Measurements from ENCODE around the gene PDZD7.
"Not testable (repeated sequence)": the region's sequence is repeated elsewhere in the genome, so short reads cannot be mapped to it uniquely, and the experiment has no call there.

PDZD7 gene

GRCh38 chr10:100986623-100986951 lies 44.3 kb downstream of the PDZD7 start:
- DNase-seq = no peak

- DNase-seq = no peak
Observed at GRCh38 chr10:100985336-100985735, 45.6 kb downstream of the PDZD7 start.

DNA sequence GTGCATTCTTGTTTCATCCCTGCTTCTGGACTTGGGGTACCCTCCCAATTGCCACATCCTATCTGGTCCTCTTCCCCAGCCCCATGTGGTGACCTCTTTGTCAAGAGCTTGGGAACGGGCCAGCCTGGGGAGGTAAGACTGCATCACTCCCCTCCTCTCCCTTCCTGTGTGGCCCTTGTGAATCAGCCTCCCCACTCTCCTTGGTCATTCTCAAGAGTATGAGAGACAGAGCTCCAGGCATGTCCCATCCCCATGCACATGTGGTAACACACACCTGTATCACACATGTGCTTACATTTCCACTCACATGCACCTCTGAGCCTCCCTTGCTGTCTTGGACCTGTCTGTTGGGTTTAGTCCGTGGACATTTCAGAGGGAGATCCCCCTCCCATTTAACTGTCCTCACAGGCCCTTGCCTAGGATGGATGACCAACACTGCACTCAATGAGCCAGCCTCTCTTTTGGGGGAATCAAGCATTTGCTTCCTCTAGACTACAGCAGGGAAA lies 46.2 kb downstream of the PDZD7 start:
- no peak for DNase-seq

DNA sequence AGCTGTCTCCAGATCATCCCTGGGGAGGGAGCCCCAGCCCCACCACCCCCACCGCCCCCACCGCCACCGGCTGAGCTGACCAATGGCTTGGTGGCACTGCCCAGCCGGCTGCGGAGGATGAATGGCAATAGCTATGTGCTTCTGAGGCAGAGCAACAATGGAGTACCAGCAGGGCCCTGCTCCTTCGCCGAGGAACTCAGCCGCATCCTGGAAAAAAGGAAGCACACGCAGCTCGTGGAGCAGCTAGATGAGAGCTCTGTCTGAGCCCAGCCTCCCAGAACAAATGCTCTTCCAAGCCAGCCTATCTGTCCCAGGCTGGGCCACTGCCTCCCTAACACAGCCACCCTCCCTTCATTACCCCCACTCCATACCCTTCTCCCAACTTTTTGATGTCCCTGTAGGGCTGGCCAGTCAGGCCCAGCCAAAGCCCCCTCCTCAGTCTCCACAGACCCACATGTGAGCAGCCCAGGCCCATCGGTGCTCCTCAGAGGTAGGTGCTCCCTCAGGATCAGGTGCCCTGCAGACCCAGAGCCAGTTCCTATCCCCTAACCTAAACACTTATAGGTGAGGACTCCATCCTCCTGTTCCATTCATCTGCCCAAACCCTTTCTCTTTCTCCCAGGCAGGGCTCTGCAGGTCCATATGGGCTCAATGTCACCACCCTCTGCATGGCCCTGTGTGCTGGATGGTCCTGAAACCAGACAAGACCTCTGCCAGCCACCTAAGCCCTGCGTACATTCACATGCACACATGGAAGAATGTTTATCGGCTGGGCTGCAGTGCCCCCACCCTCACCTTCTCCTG lies 46.9 kb downstream of the PDZD7 start:
- no peak for DNase-seq

DNA sequence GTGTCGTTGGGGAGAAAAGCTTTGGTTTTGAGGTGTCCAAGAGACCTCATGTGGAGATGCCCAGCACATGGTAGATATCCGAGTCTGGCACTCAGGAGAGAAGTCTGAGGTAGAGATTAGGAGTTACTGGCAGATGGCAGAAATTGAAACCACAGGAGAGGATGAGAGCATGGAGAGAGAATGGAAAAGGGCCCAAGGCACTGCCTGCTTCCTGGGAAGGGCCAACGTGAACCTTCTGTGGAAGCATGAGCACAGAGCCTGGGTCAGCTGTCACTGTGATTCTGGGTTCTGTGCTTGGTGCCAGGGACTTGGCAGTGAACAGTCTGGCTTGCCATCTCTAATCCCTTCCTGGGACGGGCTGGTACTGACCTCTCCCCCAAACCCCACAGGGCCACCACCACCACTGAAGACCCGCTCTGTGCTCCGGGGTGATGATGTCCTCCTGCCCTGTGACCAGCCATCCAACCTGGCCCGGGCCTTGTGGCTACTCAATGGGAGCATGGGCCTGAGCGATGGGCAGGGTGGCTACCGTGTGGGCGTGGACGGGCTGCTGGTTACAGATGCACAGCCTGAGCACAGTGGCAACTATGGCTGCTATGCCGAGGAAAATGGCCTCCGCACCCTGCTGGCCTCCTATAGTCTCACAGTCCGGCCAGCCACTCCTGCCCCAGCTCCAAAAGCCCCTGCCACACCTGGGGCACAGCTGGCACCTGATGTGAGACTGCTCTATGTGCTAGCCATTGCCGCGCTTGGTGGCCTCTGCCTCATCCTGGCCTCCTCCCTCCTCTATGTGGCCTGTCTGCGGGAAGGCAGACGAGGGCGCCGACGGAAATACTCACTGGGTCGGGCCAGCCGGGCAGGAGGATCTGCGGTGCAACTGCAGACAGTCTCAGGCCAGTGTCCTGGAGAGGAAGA lies 47.8 kb downstream of the PDZD7 start:
- DNase-seq = no peak

DNA sequence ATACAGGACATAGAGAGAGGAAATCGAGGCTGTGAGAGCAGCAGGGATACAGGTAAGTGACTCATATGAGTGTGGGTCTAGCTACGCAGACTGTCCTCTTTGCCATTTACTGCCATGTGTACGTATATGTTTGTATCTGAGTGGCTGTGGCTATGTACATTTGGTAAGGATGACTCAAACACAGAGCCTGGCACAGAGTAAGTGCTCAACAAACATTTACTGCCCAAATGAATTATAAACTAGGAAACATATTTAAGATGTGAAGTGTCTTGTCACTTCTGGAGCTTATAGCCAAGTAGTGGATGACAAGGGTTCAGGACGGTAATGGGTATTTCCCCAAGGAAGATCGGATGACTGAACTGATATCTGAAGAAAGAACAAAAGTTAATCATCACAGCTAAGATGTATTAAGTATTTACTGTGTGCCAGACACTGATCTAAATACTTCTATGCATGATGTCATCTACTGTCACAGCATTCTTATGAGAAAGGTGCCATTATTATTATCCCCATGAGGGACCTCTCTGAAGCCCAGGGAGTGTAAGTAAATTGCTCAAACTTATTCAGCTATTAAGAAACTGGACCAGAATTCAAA lies 49.7 kb downstream of the PDZD7 start:
- DNase-seq = no peak

DNA sequence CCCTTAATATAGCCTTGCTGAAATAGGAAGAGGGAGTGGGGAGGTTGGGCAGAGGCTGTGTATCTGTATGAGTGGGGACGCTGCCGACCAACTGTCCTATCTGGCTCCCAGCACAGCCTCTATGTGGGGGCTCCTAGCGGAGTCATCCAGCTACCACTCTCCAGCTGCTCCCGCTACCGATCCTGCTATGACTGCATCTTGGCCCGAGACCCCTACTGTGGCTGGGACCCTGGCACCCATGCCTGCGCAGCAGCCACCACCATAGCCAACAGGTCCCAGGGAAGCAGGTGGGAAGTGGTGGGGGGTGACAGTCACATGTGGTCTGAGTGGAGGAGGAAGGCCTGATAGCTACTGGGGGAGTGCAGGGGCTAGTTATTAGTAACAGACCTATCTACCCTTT lies 50.2 kb downstream of the PDZD7 start:
- DNase-seq = no peak

- DNase-seq = no peak
Observed at GRCh38 chr10:100980311-100980710, 50.6 kb downstream of the PDZD7 start.

- DNase-seq = no peak
Observed at GRCh38 chr10:100979791-100980272, 51.1 kb downstream of the PDZD7 start.

- DNase-seq = no peak
Observed at GRCh38 chr10:100978901-100979195, 52.1 kb downstream of the PDZD7 start.

- DNase-seq = no peak
Observed at GRCh38 chr10:100978121-100978900, 52.6 kb downstream of the PDZD7 start.

DNA sequence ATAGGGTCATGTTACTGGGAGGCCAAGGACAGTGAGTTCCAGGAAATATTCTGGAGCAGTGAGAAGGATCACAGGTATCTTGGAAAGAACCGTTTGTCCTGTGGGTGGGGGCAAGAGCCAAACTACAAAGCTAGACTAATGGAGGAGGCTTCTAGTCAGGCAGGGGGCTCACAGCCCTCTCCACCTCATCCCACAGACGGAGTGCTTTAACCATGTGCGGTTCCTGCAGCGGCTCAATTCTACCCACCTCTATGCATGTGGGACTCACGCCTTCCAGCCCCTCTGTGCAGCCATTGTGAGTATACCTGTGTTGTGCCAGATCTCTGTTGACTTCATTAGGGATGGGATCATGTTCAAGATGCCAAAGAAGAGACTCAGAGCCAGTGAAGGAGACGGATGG lies 53.5 kb downstream of the PDZD7 start:
- no peak for DNase-seq

- no peak for DNase-seq
Observed at GRCh38 chr10:100976906-100977305, 54.0 kb downstream of the PDZD7 start.

DNA sequence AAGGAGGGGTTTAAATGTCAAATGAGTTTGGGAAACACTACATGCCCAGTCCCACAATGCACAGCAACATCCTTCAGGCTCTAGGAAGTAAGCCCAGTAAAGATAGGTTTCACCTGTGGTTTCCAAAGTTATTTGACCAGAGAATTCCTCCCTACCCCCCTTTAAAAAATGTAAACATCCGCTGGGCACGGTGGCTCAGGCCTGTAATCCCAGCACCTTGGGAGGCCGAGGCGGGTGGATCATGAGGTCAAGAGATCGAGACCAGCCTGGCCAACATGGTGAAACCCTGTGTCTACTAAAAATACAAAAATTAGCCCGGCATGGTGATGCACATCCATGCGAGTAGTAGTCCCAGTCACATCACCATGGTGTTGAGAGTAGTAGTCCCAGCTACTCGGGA lies 55.5 kb downstream of the PDZD7 start:
- not testable (repeated sequence) for DNase-seq

DNA sequence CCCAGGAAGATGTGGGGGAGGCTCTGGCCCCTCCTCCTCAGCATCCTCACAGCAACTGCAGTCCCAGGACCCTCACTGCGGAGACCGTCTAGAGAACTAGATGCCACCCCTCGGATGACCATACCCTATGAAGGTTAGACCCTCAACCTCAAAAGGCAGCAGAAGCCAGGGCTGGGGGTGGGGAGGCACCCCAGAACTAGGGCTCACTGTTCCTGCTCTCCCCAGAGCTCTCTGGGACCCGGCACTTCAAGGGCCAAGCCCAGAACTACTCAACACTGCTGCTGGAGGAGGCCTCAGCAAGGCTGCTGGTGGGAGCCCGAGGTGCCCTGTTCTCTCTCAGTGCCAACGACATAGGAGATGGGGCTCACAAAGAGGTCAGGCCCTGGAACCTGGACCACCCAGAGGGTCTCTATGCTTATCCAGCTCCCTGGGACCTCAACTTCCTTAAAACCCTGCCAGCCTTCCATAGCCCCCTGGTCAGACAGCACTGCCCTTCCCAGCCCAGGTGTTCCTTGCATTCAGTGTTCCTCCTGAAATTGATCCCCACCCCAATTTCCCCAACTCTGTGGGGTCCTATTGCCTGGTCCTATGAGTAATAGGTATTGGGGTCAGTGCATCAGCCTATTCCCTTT lies 57.9 kb downstream of the PDZD7 start:
- no peak for DNase-seq

GRCh38 chr10:100972115-100972903 lies 58.6 kb downstream of the PDZD7 start:
- DNase-seq = no peak

DNA sequence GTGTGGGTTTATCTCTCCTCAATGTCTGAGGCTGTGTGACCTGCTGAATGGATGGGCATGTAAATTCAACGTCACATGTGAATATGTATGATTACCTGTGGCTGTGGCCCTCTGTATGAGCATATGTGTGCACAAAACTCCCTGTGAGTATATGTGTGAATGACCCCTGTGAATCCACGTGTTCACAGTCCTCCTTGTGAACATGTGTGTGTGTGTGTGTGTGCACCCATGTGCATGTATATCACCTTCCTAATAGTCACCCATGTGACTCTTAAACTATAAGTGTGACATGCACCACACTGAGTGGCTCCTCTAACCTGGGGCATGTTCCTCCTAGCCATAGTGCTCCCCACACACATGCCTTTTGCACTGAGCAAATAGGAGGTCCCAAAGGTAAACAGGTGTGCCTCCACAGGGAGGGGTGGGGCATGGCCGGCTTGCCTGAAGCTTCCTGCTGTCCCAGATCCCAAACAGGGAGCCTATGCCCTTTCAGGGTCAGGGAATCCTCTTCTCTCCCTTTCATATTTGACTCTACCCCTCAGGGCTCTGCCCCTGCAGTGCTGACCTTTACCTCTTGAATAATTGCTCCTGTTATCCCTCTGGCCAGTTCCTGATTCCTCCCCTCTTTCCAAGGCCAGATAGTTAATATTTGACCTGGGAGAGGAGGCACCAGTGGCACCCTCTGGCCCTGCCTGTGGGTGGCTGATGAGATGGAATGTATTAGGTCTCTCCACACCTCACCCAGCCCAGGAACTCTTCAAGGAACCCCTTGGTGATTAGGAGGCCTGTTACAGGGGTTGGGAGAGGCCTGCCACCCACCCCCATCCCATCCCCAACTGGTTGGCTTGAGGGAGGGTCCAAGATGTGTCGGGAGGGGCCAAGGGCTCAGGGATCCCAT lies 59.8 kb downstream of the PDZD7 start:
- no peak for DNase-seq

DNA sequence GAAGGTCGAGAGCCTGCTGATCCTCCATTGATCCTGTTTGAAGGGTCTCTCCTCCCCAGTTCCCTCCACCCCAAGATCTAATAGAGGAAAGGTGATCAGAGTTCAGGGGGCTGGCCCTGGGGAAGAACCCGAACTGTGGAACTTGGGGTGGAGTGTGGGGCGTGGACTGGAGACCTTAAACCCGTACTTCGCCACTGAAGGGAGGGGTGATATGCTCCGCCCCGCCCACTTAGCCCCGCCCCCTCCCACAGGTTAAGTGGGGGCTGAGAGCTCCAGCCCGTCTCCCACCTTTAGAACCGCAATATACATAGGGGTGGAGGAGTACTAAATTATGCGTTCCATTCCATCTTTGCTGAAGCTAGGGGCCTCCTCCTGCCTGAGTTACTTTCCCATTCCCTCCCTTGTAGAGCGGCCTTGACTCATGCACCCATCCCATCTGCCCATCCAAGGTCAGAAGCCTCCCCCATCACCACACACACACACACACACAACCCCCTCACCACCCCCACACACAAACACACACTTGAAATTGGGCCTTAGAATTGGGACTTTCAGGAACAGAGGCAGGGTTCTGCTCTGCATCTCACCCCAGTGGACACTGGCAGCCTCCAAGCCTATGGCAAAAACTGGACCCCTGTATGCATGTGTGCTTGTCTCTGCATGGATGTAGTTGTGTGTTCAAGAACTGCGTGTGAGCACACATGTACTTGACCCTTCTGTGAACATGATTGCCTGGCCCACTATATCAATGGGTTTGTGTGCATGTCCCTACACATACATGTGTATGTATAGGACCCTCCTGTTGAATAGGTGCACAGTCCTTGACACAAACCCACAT lies 60.6 kb downstream of the PDZD7 start:
- DNase-seq = peak in 1 of 56 donors; percentile 37
